ENCODE measurements around the gene NIPBL. TPM values are rescaled to one million over a fixed set of nuclear protein-coding genes. Genes with fewer than 3 reads are reported as not detected.

NIPBL gene, protein sequence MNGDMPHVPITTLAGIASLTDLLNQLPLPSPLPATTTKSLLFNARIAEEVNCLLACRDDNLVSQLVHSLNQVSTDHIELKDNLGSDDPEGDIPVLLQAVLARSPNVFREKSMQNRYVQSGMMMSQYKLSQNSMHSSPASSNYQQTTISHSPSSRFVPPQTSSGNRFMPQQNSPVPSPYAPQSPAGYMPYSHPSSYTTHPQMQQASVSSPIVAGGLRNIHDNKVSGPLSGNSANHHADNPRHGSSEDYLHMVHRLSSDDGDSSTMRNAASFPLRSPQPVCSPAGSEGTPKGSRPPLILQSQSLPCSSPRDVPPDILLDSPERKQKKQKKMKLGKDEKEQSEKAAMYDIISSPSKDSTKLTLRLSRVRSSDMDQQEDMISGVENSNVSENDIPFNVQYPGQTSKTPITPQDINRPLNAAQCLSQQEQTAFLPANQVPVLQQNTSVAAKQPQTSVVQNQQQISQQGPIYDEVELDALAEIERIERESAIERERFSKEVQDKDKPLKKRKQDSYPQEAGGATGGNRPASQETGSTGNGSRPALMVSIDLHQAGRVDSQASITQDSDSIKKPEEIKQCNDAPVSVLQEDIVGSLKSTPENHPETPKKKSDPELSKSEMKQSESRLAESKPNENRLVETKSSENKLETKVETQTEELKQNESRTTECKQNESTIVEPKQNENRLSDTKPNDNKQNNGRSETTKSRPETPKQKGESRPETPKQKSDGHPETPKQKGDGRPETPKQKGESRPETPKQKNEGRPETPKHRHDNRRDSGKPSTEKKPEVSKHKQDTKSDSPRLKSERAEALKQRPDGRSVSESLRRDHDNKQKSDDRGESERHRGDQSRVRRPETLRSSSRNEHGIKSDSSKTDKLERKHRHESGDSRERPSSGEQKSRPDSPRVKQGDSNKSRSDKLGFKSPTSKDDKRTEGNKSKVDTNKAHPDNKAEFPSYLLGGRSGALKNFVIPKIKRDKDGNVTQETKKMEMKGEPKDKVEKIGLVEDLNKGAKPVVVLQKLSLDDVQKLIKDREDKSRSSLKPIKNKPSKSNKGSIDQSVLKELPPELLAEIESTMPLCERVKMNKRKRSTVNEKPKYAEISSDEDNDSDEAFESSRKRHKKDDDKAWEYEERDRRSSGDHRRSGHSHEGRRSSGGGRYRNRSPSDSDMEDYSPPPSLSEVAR (N-terminal part only)
- total RNA-seq (100 to 1,000 TPM in 1 of 5 donors, 10 to 100 TPM in 4; 25.2 to 100 (median 55.2) TPM), polyA plus RNA-seq (10 to 100 TPM in 1 of 3 donors, 1 to 10 TPM in 2; 8.2 to 11.2 (median 8.4) TPM)
- long read RNA-seq, donor 1: 0 reads
- long read RNA-seq, donor 2: 0 reads
- long read RNA-seq, donor 3: 0 reads
- long read RNA-seq, donor 4: 0 reads
- long read RNA-seq, donor 5: 0 reads
- long read RNA-seq, donor 6, full-length matches to known transcripts: 1 of 21 reads
- long read RNA-seq, donor 6, partial matches to known transcripts: 20 of 21 reads
- long read RNA-seq, donor 6, other reads (novel, unspliced or antisense): 0 of 21 reads
- long read RNA-seq, donor 7, partial matches to known transcripts: 12 of 12 reads
- long read RNA-seq, donor 7, other reads (novel, unspliced or antisense): 0 of 12 reads
- long read RNA-seq, donor 8, partial matches to known transcripts: 7 of 7 reads
- long read RNA-seq, donor 8, other reads (novel, unspliced or antisense): 0 of 7 reads
- long read RNA-seq, donor 9: 0 reads
- long read RNA-seq, donor 10: 0 reads

DNA sequence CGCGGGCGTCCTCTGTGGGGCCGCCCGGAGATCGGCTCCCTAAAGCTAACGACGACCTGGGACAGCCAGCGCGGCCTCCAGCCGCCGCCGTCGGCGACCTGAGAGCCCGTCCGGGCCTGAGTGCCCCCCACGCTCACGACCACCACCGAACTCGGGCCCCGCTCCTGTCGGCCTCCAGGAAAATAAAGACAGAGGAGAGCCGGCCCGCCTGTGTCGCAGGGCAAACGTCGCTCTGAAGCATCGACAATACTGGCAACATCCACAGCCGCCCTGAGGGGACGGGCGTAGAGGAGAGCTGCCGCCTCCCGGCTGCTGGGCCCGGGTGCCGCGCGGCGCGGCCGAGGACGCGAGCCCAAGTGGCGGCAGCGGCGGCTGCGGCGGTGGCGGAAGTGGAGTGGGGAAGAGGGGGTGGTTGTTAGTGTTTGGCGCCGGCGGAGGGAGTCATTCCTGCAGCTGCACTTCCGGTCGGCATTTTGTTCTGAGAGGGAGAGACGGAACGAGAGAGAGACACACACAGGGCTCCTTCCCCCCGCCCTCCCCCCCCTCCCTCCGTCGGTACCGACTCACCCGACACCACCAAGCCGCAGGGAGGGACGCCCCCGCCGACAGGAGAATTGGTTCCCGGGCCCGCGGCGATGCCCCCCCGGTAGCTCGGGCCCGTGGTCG lies at the start of gene NIPBL:
TSS of gene NIPBL (plus strand) at position 471 of the 666 bp plus-strand sequence. CDS start 76,928 bp downstream, outside the sequence.
- peaks cover 21 to 70% (median 46%) of the 10 kb centered on the region in 4 donors for H3K4me1 ChIP-seq
- H3K4me3 ChIP-seq: peak within 1 kb of the TSS; percentile 86 to 97 (median 91)
- WGBS, 5 donors: 0 to 1% (median 0%) methylated on average over 44 to 71 of the region's 73 CpGs
- peak within 1 kb of the TSS; percentile 96 to 99 (median 97) for H3K27ac ChIP-seq
- H3K36me3 ChIP-seq: peaks cover 0 to 3% (median 0%) of the 10 kb centered on the region in 4 donors
- TF ChIP-seq POLR2AphosphoS5 (IDR thresholded peaks at IDR 0.05) (peak in 2 of 3 donors; percentile 85 to 88), EP300 (IDR thresholded peaks at IDR 0.05) (no peak)
- no peaks in the 10 kb centered on the region for H3K27me3 ChIP-seq
- intact Hi-C loops (cut with DNase I; ENCODE audit: low total_unique reads): no loop called here
- H3K9me3 ChIP-seq: no peaks in the 10 kb centered on the region
- DNase-seq: peak; percentile 91 to 97

DNA sequence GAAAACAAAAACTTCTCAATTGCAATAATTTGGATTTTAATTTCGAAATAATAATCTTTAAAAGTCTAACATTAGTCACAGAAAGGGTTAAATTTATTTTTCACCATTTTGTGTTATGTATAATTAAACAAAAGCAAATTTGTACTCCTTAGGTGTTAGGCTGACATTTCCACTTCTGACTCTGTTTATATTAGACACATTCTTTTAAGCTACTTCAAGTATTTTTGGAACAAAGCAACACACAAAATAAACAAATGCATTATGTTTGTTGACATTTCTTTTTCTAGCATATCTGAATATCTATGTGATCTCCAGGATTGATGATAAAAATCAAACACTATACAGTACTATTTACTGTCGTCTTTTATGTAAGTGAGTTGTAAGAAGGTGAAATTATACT lies 44.3 kb upstream of the NIPBL start:
- Histone ChIP-seq H3K4me1 (no peaks in the 10 kb centered on the region), H3K27me3 (no peaks in the 10 kb centered on the region)

DNA sequence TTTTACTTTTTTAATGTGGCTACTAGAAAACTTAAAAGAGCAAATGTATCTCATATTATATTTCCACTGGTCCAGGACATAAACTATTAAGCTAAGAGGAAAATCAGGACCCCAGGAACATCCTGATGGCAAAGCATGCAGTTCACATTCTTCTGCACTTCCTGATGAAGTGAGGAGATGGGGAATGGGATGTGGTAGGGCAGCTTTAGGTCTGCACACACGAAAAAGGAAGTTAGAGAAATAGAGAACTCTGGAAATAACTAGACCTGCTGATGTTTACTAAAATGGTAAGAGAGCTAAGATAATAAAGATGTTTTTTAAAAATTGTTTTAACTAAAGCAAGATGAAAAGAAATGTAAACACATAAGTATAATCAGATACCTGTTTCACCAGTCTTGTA lies 39.7 kb upstream of the NIPBL start:
- DNase-seq: no peak
- Histone ChIP-seq H3K9me3 (peaks cover 0 to 5% (median 0%) of the 10 kb centered on the region in 4 donors), H3K4me3 (no peak overlapping the region), H3K27ac (no peak overlapping the region), H3K27me3 (no peaks in the 10 kb centered on the region), H3K36me3 (no peaks in the 10 kb centered on the region), H3K4me1 (no peaks in the 10 kb centered on the region)
- TF ChIP-seq POLR2A (IDR thresholded peaks at IDR 0.05) (no peak), POLR2AphosphoS5 (IDR thresholded peaks at IDR 0.05) (no peak)
- TF ChIP-seq, protein P1, sequence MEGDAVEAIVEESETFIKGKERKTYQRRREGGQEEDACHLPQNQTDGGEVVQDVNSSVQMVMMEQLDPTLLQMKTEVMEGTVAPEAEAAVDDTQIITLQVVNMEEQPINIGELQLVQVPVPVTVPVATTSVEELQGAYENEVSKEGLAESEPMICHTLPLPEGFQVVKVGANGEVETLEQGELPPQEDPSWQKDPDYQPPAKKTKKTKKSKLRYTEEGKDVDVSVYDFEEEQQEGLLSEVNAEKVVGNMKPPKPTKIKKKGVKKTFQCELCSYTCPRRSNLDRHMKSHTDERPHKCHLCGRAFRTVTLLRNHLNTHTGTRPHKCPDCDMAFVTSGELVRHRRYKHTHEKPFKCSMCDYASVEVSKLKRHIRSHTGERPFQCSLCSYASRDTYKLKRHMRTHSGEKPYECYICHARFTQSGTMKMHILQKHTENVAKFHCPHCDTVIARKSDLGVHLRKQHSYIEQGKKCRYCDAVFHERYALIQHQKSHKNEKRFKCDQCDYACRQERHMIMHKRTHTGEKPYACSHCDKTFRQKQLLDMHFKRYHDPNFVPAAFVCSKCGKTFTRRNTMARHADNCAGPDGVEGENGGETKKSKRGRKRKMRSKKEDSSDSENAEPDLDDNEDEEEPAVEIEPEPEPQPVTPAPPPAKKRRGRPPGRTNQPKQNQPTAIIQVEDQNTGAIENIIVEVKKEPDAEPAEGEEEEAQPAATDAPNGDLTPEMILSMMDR (IDR thresholded peaks at IDR 0.05): no peak
- intact Hi-C loops (cut with DNase I; ENCODE audit: low total_unique reads): no loop called here
- 18 to 32% (median 27%) methylated on average over 1 of the region's 1 CpG for WGBS, 5 donors

More for the DNA sequence above, 44.3 kb upstream of the NIPBL start:
- no peak for TF ChIP-seq POLR2AphosphoS5 (IDR thresholded peaks at IDR 0.05)
- TF ChIP-seq POLR2A (IDR thresholded peaks at IDR 0.05): no peak
- no peak for TF ChIP-seq EP300 (IDR thresholded peaks at IDR 0.05)
- TF ChIP-seq, protein P1 (IDR thresholded peaks at IDR 0.05): no peak
- DNase-seq: no peak
- 52 to 71% (median 66%) methylated on average over 2 of the region's 2 CpGs for WGBS, 5 donors
- Histone ChIP-seq H3K27ac (no peak overlapping the region), H3K36me3 (no peaks in the 10 kb centered on the region), H3K4me3 (no peak overlapping the region), H3K9me3 (no peaks in the 10 kb centered on the region)
- intact Hi-C loops (cut with DNase I; ENCODE audit: low total_unique reads): no loop called here
